GM12872 (cell line): ENCODE measurements around the gene LEMD1.

Source experiments
- CTCF ChIP-seq: IDR thresholded peaks from 3 replicates; pipeline ENCODE4 v1.5.1; 2011; ENCODE audit warnings: low read depth, mild to moderate bottlenecking, low read length, moderate library complexity; ENCODE audit not compliant: insufficient read depth

LEMD1 gene

GRCh38 chr1:205380882-205381281 lies 41.0 kb downstream of the LEMD1 start:
- TF ChIP-seq CTCF = no peak

GRCh38 chr1:205379056-205379455 lies 42.8 kb downstream of the LEMD1 start:
- TF ChIP-seq CTCF = no peak

GRCh38 chr1:205377355-205377754 lies 44.5 kb downstream of the LEMD1 start:
- TF ChIP-seq CTCF = no peak

- no peak for TF ChIP-seq CTCF
Observed at GRCh38 chr1:205376739-205377138, 45.1 kb downstream of the LEMD1 start.

GRCh38 chr1:205375835-205376545 lies 45.9 kb downstream of the LEMD1 start:
- no peak for TF ChIP-seq CTCF

GRCh38 chr1:205374210-205375078 lies 47.4 kb downstream of the LEMD1 start:
- no peak for TF ChIP-seq CTCF

GRCh38 chr1:205373798-205374175 lies 48.1 kb downstream of the LEMD1 start:
- no peak for TF ChIP-seq CTCF
